Tibial nerve (tissue), 4 donors: ENCODE data around the gene PLEKHG4B.

Source experiments
- CTCF ChIP-seq, 5 experiments: fragments of 200-600 bp in 3 of 5; fragments of 450-650 bp in 2 of 5; sonication (generic) in 3 of 5; IDR thresholded peaks; one replicate each; pipeline ENCODE4 v1.5.1; 2016 to 2019; ENCODE audit warnings: antibody characterized with exemption in 5 of 5, mild to moderate bottlenecking in 3 of 5, moderate library complexity in 2 of 5
- EP300 ChIP-seq, 2 donors: sonication (generic); formaldehyde crosslinking; IDR thresholded peaks; one replicate each; pipeline ENCODE4 v1.6.1; 2017; ENCODE audit warnings: antibody characterized with exemption in 2 of 2, mild to moderate bottlenecking in 1 of 2
- POLR2A ChIP-seq, 2 donors: fragments of 450-650 bp; IDR thresholded peaks; one replicate each; pipeline ENCODE4 v1.6.1; 2017; ENCODE audit warnings: antibody characterized with exemption in 2 of 2, mild to moderate bottlenecking in 2 of 2, moderate library complexity in 2 of 2

- TF ChIP-seq CTCF (IDR thresholded peaks at IDR 0.05) = no peak
- TF ChIP-seq EP300 (IDR thresholded peaks at IDR 0.05) = no peak
- TF ChIP-seq POLR2A (IDR thresholded peaks at IDR 0.05) = no peak
Measured at GRCh38 chr5:162565-163337, 70.8 kb downstream of the PLEKHG4B start.
